ENCODE data around the gene PPEF1.

DNA sequence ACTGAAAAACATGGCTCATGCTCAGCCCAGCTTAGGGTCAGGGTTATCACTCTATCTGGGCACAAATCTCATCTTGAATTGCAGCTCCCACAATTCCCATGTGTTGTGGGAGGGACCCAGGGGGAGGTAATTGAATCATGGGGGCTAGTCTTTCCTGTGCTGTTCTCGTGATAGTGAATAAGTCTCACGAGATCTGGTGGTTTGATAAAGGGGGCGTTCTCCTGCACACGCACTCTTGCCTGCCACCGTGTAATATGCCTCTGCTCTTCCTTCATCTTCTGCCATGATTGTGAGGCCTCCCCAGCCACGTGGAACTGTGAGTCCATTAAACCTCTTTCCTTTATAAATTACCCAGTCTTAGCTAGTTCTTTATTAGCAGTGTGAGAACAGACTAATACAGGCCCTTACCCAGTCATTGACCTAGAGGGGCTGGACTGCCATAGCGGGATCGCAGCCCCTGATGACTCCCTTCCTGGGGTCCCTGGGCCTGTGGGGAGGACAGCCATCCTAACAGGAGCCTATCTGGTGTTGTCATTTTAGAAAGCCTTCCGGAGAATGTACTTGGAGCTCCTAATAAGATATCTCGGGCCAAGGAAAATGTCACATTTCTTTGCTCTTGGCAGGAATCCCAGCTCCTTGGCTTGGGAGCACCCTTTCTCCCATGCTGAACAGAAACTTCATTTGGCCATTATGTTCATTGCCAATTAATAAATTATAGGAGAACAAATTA, 163.9 kb downstream of the PPEF1 start:
- TF ChIP-seq EZH2phosphoT487 (IDR thresholded peaks at IDR 0.05; ENCODE audit: borderline replicate concordance, low read depth, low read length) = no peak
- TF ChIP-seq CTCF (conservative IDR thresholded peaks at IDR 0.05; ENCODE audit: low read length) = no peak
